ENCODE measurements around the gene CDC26. TPM values are rescaled to one million over a fixed set of nuclear protein-coding genes. Genes with fewer than 3 reads are reported as not detected.

Gene CDC26
- total RNA-seq, 4 donors from 2014 or later, result 41.5 to 77.2 (median 48.5) TPM

GRCh38 chr9:113261917-113262671 is 13.3 kb downstream of the CDC26 start:
- Histone ChIP-seq H3K36me3 (peaks cover 20 to 70% (median 69%) of the 10 kb centered on the region in 4 donors), H3K4me3 (no peak overlapping the region), H3K4me1 (no peaks in the 10 kb centered on the region), H3K9me3 (no peaks in the 10 kb centered on the region), H3K27ac (replicated peaks in 1 of 4) (no peak overlapping the region), H3K27me3 (no peaks in the 10 kb centered on the region)
- 84% methylated on average over 1 of the region's 1 CpG for WGBS
- intact Hi-C loops (cut with DNase I), result no loop called here
- TF ChIP-seq CTCF (IDR thresholded peaks at IDR 0.05) (no peak), EP300 (IDR thresholded peaks at IDR 0.05) (no peak), POLR2A (IDR thresholded peaks at IDR 0.05; ENCODE audit: low read depth) (no peak), POLR2AphosphoS5 (IDR thresholded peaks at IDR 0.05) (no peak)
- no peak for DNase-seq (ENCODE audit: extremely low spot score)

GRCh38 chr9:113258282-113258681 is 17.1 kb downstream of the CDC26 start:
- Histone ChIP-seq H3K4me1 (no peaks in the 10 kb centered on the region), H3K27me3 (no peaks in the 10 kb centered on the region), H3K9me3 (no peaks in the 10 kb centered on the region), H3K36me3 (peaks cover 11 to 74% (median 57%) of the 10 kb centered on the region in 4 donors), H3K27ac (replicated peaks in 1 of 4) (no peak overlapping the region), H3K4me3 (no peak overlapping the region)
- DNase-seq (ENCODE audit: extremely low spot score), result no peak
- intact Hi-C loops (cut with DNase I), result no loop called here
- 84% methylated on average over 1 of the region's 1 CpG for WGBS
- no peak for TF ChIP-seq POLR2A (IDR thresholded peaks at IDR 0.05; ENCODE audit: low read depth)

DNA sequence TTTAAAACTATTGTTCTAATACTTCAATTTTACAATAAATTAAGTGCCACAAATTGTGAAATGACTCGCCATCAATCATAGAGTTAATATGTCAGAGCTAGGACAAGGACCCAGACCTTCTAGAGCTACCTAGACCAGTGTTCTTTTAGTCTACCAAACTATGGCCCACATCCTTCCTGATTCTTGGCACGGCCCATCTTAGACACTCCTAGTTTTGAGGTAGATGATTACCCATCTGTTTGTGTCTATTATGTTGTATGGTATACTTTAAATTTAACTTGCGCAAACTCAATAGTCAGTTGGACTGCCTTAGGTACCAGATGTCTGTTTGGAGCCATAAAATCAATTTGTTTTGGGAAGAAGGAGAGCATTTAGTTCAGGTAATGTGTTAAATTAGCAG is 17.5 kb downstream of the CDC26 start:
- Histone ChIP-seq H3K36me3 (peaks cover 11 to 74% (median 56%) of the 10 kb centered on the region in 4 donors), H3K27ac (replicated peaks in 1 of 4) (no peak overlapping the region), H3K4me1 (no peaks in the 10 kb centered on the region), H3K9me3 (no peaks in the 10 kb centered on the region), H3K27me3 (no peaks in the 10 kb centered on the region), H3K4me3 (no peak overlapping the region)
- intact Hi-C loops (cut with DNase I), result no loop called here
- no peak for DNase-seq (ENCODE audit: extremely low spot score)
- TF ChIP-seq POLR2A (IDR thresholded peaks at IDR 0.05; ENCODE audit: low read depth) (no peak), CTCF (IDR thresholded peaks at IDR 0.05) (no peak), EP300 (IDR thresholded peaks at IDR 0.05) (no peak), POLR2AphosphoS5 (IDR thresholded peaks at IDR 0.05) (no peak)
- 98% methylated on average over 3 of the region's 3 CpGs for WGBS

DNA sequence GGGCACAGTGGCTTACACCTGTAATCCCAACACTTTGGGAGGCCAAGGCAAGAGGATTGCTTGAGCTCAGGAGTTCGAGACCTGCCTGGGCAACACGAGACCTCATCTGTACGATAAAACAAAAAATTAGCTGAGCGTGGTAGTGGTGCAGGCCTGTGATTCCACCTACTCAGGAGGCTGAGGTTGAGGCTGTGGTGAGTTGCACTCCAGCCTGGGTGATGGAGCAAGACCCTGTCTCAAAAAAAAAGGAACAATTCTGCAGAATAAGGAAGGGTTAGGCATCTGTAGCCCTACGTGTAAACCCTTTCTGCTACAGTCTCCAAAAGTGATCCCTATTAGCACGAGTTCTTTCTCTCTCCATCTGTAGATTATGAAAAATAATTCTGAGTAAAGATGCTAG is 19.9 kb downstream of the CDC26 start:
- intact Hi-C loops (cut with DNase I), result no loop called here
- no peak for DNase-seq (ENCODE audit: extremely low spot score)
- 77% methylated on average over 6 of the region's 6 CpGs for WGBS
- no peak overlapping the region for H3K27ac ChIP-seq (replicated peaks in 1 of 4)
- no peaks in the 10 kb centered on the region for H3K27me3 ChIP-seq
- H3K9me3 ChIP-seq, result no peaks in the 10 kb centered on the region
- no peak overlapping the region for H3K4me3 ChIP-seq
- peaks cover 5 to 51% (median 36%) of the 10 kb centered on the region in 4 donors for H3K36me3 ChIP-seq
- TF ChIP-seq POLR2AphosphoS5 (IDR thresholded peaks at IDR 0.05) (no peak), EP300 (IDR thresholded peaks at IDR 0.05) (no peak), POLR2A (IDR thresholded peaks at IDR 0.05; ENCODE audit: low read depth) (no peak), CTCF (IDR thresholded peaks at IDR 0.05) (no peak)
- H3K4me1 ChIP-seq, result no peaks in the 10 kb centered on the region

DNA sequence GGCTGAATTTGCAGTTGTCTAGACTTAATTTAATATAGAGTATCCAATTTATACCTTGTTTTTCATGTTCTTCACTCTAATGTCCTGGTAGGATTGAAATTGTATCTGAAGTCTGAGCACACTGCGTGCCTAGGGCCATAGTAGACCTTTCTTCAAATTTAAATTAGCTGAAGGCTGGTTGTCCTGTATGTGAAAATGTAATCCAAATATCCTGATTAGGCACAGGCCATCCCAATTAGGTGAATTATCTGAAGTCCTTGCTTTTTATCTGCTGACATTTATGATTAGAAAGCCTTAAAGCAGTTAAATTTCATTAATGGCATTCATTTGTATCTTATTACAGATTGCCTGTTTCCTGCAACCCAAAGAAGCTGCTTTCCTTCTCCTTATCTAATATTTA is 20.4 kb downstream of the CDC26 start:
- no peak for DNase-seq (ENCODE audit: extremely low spot score)
- TF ChIP-seq CTCF (IDR thresholded peaks at IDR 0.05), result no peak
- no peak for TF ChIP-seq POLR2A (IDR thresholded peaks at IDR 0.05; ENCODE audit: low read depth)
- TF ChIP-seq EP300 (IDR thresholded peaks at IDR 0.05), result no peak
- TF ChIP-seq POLR2AphosphoS5 (IDR thresholded peaks at IDR 0.05), result no peak
- whole genome bisulfite sequencing, result 91% methylated on average over 1 of the region's 1 CpG
- Histone ChIP-seq H3K36me3 (peaks cover 3 to 46% (median 32%) of the 10 kb centered on the region in 4 donors), H3K27me3 (no peaks in the 10 kb centered on the region), H3K9me3 (no peaks in the 10 kb centered on the region), H3K27ac (replicated peaks in 1 of 4) (no peak overlapping the region), H3K4me1 (no peaks in the 10 kb centered on the region), H3K4me3 (no peak overlapping the region)
- intact Hi-C loops (cut with DNase I), result no loop called here
